ENCODE data around the gene M1AP. TPM values are rescaled to one million over a fixed set of nuclear protein-coding genes. Genes with fewer than 3 reads are reported as not detected.
A peak's percentile ranks its signal among the peaks of the same experiment; 100 is the strongest.

M1AP gene
- polyA plus RNA-seq, 1 of the 3 experiments (the other 2 are of a cell fraction), result 0.02 TPM

DNA sequence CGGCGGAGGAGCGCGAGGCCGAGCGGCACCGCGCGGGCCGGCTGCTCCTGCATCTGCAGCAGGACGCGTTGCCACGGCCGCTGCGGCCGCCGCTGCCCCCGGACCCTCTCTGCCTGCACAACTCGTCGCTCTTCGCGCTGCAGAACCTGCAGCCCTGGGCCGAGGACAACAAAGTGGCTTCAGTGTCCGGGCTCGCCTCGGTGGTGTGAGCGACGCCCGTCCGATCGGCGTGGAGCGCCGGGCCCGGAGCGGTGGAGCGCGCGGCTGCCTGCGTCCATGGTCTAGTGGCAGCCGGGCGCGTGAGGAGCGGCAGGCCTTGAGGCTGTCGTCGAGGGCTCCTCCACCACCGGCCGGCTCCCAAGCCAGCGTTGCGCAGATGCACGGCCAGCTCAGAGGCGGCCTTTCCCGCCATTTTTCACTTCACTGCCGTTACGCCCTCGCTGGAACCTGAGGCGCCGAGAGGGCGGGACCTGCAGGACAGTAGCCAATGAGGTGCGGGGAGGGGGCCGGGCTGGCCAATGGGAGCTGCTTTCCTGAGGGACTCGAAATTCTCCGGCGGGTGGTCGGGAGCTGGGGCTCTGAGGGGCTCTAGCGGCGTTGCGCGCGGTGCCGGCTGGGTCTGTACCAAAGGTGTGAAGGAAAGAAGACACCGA lies 132.0 kb downstream of the M1AP start:
- Histone ChIP-seq H3K79me2 (ENCODE audit: insufficient read depth) (peaks cover 23% of the 10 kb centered on the region; the same call in 1 of the 2 replicates), H3K9me2 (no peaks in the 10 kb centered on the region), H4K20me1 (ENCODE audit: insufficient read depth) (no peaks in the 10 kb centered on the region), H3K4me3 (ENCODE audit: low read depth in 2 of 2, low read length in 1 of 2) (no peak overlapping the region; a peak in 1 of 4 replicates), H3K27ac (ENCODE audit: low read depth in 2 of 2, low read length in 1 of 2) (no peak overlapping the region), H3K27me3 (ENCODE audit: insufficient read depth) (no peaks in the 10 kb centered on the region), H3K36me3 (replicated peaks in 1 of 2; ENCODE audit: control insufficient read depth in 1 of 2, insufficient read depth in 2 of 2, low read length in 1 of 2) (peaks cover 4% of the 10 kb centered on the region in 2 experiments), H2AFZ (ENCODE audit: low read depth) (no peak overlapping the region), H3K4me1 (ENCODE audit: control insufficient read depth in 1 of 2, insufficient read depth in 2 of 2, low read depth in 1 of 2, low read length in 1 of 2) (peaks cover 9 to 18% of the 10 kb centered on the region in 2 experiments; a peak in 1 of 4 replicates), H3K9ac (no peak overlapping the region), H3K9me3 (no peaks in the 10 kb centered on the region), H3K4me2 (no peak overlapping the region), H3F3A (replicated peaks; ENCODE audit: insufficient read depth) (peaks cover 12% of the 10 kb centered on the region)
- WGBS (ENCODE audit: low lambda C conversion rate), result 93% methylated on average over 64 of the region's 72 CpGs
- peak; percentile 72 for DNase-seq
- CTCF ChIA-PET, result interaction anchor here (2.4 to 2.5 kb wide), 2 partner anchors 8 to 33 kb away, joined by 7 to 10 read pairs; partner anchors contain the start of genes CCDC142 and TTC31
- TF ChIP-seq FOXM1 (IDR thresholded peaks at IDR 0.05; ENCODE audit: low read depth) (no peak), NFIC (IDR thresholded peaks at IDR 0.05; ENCODE audit: borderline replicate concordance) (no peak), TEAD4 (IDR thresholded peaks at IDR 0.05; ENCODE audit: borderline replicate concordance, insufficient read depth) (no peak), MXI1 (IDR thresholded peaks at IDR 0.05; ENCODE audit: low read depth, low read length) (no peak), RXRA (IDR thresholded peaks at IDR 0.05; ENCODE audit: borderline replicate concordance, low read depth) (no peak), EZH2phosphoT487 (IDR thresholded peaks at IDR 0.05; ENCODE audit: borderline replicate concordance, low read depth) (no peak), POLR2AphosphoS5 (IDR thresholded peaks at IDR 0.05; ENCODE audit: low read depth, low read length) (no peak), FOSL2 (IDR thresholded peaks at IDR 0.05; ENCODE audit: borderline replicate concordance, low read depth) (no peak)
- TF ChIP-seq, protein P1, sequence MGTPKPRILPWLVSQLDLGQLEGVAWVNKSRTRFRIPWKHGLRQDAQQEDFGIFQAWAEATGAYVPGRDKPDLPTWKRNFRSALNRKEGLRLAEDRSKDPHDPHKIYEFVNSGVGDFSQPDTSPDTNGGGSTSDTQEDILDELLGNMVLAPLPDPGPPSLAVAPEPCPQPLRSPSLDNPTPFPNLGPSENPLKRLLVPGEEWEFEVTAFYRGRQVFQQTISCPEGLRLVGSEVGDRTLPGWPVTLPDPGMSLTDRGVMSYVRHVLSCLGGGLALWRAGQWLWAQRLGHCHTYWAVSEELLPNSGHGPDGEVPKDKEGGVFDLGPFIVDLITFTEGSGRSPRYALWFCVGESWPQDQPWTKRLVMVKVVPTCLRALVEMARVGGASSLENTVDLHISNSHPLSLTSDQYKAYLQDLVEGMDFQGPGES (IDR thresholded peaks at IDR 0.05; ENCODE audit: low read depth, low read length), result no peak
- TF ChIP-seq, protein P2, sequence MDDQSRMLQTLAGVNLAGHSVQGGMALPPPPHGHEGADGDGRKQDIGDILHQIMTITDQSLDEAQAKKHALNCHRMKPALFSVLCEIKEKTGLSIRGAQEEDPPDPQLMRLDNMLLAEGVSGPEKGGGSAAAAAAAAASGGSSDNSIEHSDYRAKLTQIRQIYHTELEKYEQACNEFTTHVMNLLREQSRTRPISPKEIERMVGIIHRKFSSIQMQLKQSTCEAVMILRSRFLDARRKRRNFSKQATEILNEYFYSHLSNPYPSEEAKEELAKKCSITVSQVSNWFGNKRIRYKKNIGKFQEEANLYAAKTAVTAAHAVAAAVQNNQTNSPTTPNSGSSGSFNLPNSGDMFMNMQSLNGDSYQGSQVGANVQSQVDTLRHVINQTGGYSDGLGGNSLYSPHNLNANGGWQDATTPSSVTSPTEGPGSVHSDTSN (IDR thresholded peaks at IDR 0.05), result no peak
- POLR2A ChIA-PET, result no interaction called here

DNA sequence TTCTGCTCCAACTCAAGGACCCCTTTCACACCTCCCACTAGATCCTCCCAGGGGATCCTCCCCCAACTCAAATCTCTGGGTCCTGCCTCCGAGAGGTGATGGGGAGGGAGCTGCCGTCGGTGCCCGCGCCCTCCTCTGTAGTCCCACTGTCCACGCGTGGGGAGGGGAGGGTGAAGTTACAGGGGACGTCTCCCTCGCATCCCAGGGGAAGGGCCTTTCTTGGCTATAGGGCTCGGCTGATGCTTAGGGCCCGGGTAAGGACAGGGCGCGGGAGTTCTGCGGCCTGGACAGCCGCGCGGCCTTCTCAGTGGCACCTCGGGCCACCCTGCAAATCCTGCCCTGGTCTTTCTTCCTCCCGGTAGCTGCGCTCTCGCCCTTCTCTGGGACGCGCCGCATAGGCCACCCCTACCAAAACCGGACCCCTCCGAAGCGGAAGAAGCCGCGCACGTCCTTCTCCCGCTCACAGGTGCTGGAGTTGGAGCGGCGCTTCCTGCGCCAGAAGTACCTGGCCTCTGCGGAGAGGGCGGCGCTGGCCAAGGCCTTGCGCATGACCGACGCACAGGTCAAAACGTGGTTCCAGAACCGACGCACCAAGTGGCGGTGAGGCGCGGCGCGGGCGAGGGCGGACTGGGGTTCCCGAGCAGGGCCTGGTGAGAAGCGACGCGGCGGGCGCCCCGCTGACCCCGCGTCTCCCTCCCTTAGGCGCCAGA lies 132.7 kb downstream of the M1AP start:
- POLR2A ChIA-PET, result interaction anchor here (0.7 to 1.9 kb wide), 6 partner anchors 14 to 38 kb away, joined by 4 to 6 read pairs (median 4); partner anchors contain the start of genes AUP1, CCDC142, HTRA2 and LOXL3
- Histone ChIP-seq H3K4me1 (ENCODE audit: control insufficient read depth in 1 of 2, insufficient read depth in 2 of 2, low read depth in 1 of 2, low read length in 1 of 2) (peaks cover 9 to 18% of the 10 kb centered on the region in 2 experiments; a peak in 1 of 4 replicates), H3K9me2 (no peaks in the 10 kb centered on the region), H3K9ac (peak overlapping the region; percentile 71), H3K36me3 (replicated peaks in 1 of 2; ENCODE audit: control insufficient read depth in 1 of 2, insufficient read depth in 2 of 2, low read length in 1 of 2) (peaks cover 4% of the 10 kb centered on the region in 2 experiments), H3K9me3 (no peaks in the 10 kb centered on the region), H3K4me3 (ENCODE audit: low read depth in 2 of 2, low read length in 1 of 2) (peak overlapping the region; percentile 68 to 90), H4K20me1 (ENCODE audit: insufficient read depth) (no peaks in the 10 kb centered on the region), H3K79me2 (ENCODE audit: insufficient read depth) (peaks cover 23% of the 10 kb centered on the region; the same call in 1 of the 2 replicates), H3K27me3 (ENCODE audit: insufficient read depth) (no peaks in the 10 kb centered on the region), H3K4me2 (peak overlapping the region; percentile 99), H3K27ac (ENCODE audit: low read depth in 2 of 2, low read length in 1 of 2) (peak overlapping the region in 1 of 2 experiments; percentile 95; a peak in 1 of 4 replicates), H3F3A (replicated peaks; ENCODE audit: insufficient read depth) (peaks cover 11% of the 10 kb centered on the region), H2AFZ (ENCODE audit: low read depth) (no peak overlapping the region)
- CTCF ChIA-PET, result interaction anchor here (1.4 to 3.1 kb wide), 6 partner anchors 11 to 73 kb away, joined by 3 to 14 read pairs (median 10); partner anchors contain the start of genes AUP1, CCDC142, DQX1 and HTRA2
- DNase-seq, result peak; percentile 57
- 91% methylated on average over 44 of the region's 60 CpGs for WGBS (ENCODE audit: low lambda C conversion rate)
- TF ChIP-seq TCF12 (IDR thresholded peaks at IDR 0.05), result no peak
- no peak for TF ChIP-seq FOSL2 (IDR thresholded peaks at IDR 0.05; ENCODE audit: borderline replicate concordance, low read depth)
- no peak for TF ChIP-seq CHD2 (IDR thresholded peaks at IDR 0.05; ENCODE audit: low read length, partially characterized antibody)
- TF ChIP-seq GATA2 (CRISPR knock-in tag; IDR thresholded peaks at IDR 0.05), result no peak
- TF ChIP-seq, protein P3, sequence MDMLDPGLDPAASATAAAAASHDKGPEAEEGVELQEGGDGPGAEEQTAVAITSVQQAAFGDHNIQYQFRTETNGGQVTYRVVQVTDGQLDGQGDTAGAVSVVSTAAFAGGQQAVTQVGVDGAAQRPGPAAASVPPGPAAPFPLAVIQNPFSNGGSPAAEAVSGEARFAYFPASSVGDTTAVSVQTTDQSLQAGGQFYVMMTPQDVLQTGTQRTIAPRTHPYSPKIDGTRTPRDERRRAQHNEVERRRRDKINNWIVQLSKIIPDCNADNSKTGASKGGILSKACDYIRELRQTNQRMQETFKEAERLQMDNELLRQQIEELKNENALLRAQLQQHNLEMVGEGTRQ (IDR thresholded peaks at IDR 0.05; ENCODE audit: borderline replicate concordance, low read depth, low read length), result no peak
- TF ChIP-seq POLR2AphosphoS5 (IDR thresholded peaks at IDR 0.05; ENCODE audit: low read depth, low read length), result no peak
- no peak for TF ChIP-seq ELF1 (IDR thresholded peaks at IDR 0.05)
- no peak for TF ChIP-seq FOXM1 (IDR thresholded peaks at IDR 0.05; ENCODE audit: low read depth)
- no peak for TF ChIP-seq JUND (IDR thresholded peaks at IDR 0.05)
- TF ChIP-seq, protein P1 (IDR thresholded peaks at IDR 0.05; ENCODE audit: low read depth, low read length), result no peak
- TF ChIP-seq, protein P4, sequence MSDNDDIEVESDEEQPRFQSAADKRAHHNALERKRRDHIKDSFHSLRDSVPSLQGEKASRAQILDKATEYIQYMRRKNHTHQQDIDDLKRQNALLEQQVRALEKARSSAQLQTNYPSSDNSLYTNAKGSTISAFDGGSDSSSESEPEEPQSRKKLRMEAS (IDR thresholded peaks at IDR 0.05; ENCODE audit: low read depth), result no peak
- TF ChIP-seq TAF1 (IDR thresholded peaks at IDR 0.05; ENCODE audit: borderline replicate concordance, low read depth, low read length), result no peak
- no peak for TF ChIP-seq RCOR1 (IDR thresholded peaks at IDR 0.05; ENCODE audit: low read length)
- no peak for TF ChIP-seq RAD21 (IDR thresholded peaks at IDR 0.05; ENCODE audit: low read length)

Measured in SK-N-SH (cell line).